Measurements from ENCODE around the gene OTOP3. TPM values are rescaled to one million over a fixed set of nuclear protein-coding genes. Genes with fewer than 3 reads are reported as not detected.

The OTOP3 gene
- total RNA-seq, 1 donor from 2014 or later = not detected

DNA sequence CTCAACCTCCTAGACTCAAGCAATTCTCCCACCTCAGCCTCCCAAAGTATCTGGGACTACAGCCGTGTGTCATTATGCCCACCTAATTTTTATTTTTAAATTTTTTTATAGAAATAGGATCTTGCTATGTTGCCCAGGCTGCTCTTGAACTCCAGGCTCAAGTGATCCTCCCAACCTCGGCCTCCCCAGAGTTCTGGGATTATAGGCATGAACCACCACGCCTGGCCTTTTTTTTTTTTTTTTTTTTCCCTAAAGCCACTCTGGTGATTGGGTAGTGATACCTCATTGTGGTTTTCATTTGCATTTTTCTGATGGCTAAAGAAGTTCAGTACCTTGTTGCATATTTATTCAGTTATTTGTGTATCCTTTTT is 50.5 kb downstream of the OTOP3 start:
- no peaks in the 10 kb centered on the region for H3K36me3 ChIP-seq (ENCODE audit: control insufficient read depth, insufficient read depth, low read length)
- no peak overlapping the region for H3K4me3 ChIP-seq (ENCODE audit: low read depth, low read length)
- H3K27me3 ChIP-seq (ENCODE audit: control insufficient read depth, insufficient read depth, low read length) = no peaks in the 10 kb centered on the region
- TF ChIP-seq, protein P1, sequence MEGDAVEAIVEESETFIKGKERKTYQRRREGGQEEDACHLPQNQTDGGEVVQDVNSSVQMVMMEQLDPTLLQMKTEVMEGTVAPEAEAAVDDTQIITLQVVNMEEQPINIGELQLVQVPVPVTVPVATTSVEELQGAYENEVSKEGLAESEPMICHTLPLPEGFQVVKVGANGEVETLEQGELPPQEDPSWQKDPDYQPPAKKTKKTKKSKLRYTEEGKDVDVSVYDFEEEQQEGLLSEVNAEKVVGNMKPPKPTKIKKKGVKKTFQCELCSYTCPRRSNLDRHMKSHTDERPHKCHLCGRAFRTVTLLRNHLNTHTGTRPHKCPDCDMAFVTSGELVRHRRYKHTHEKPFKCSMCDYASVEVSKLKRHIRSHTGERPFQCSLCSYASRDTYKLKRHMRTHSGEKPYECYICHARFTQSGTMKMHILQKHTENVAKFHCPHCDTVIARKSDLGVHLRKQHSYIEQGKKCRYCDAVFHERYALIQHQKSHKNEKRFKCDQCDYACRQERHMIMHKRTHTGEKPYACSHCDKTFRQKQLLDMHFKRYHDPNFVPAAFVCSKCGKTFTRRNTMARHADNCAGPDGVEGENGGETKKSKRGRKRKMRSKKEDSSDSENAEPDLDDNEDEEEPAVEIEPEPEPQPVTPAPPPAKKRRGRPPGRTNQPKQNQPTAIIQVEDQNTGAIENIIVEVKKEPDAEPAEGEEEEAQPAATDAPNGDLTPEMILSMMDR (IDR thresholded peaks at IDR 0.05; ENCODE audit: insufficient read depth, low read length, poor library complexity, severe bottlenecking) = no peak
- no peak for DNase-seq (ENCODE audit: low read depth)

DNA sequence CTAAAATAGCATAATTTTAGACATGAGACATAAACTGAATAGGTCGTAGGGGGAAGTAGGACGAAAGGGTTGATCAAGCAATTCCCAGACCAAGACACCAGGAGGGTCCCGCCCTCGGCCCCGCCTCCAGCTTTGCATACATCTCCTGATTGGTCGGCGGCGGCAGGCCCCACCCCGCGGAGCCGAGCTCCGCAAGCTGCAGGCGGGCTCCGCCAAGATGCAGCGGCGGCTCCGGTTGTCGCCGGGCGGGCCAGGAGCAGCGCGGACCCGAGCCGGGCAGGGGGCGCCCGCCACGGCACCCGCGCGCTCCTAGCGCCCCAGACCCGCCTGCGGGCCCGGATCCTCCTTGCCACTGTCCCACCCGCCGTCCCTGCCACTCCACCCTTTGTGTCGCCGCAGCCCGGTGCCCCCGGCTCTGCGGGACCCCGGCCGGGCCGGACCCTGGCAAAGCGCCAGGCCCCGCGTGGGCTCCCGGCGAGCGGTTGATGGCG is 51.8 kb downstream of the OTOP3 start, which contains the start of gene CDR2L:
TSS of gene CDR2L (plus strand) at position 215 of the 491 bp plus-strand sequence. CDS start 412 bp downstream, outside the sequence.
- TF ChIP-seq, protein P1 (IDR thresholded peaks at IDR 0.05; ENCODE audit: insufficient read depth, low read length, poor library complexity, severe bottlenecking) = no peak
- peak; percentile 71 for DNase-seq (ENCODE audit: low read depth)
- Histone ChIP-seq H3K36me3 (ENCODE audit: control insufficient read depth, insufficient read depth, low read length) (no peaks in the 10 kb centered on the region), H3K4me3 (ENCODE audit: low read depth, low read length) (peak within 1 kb of the TSS; percentile 66), H3K27me3 (ENCODE audit: control insufficient read depth, insufficient read depth, low read length) (no peaks in the 10 kb centered on the region)

DNA sequence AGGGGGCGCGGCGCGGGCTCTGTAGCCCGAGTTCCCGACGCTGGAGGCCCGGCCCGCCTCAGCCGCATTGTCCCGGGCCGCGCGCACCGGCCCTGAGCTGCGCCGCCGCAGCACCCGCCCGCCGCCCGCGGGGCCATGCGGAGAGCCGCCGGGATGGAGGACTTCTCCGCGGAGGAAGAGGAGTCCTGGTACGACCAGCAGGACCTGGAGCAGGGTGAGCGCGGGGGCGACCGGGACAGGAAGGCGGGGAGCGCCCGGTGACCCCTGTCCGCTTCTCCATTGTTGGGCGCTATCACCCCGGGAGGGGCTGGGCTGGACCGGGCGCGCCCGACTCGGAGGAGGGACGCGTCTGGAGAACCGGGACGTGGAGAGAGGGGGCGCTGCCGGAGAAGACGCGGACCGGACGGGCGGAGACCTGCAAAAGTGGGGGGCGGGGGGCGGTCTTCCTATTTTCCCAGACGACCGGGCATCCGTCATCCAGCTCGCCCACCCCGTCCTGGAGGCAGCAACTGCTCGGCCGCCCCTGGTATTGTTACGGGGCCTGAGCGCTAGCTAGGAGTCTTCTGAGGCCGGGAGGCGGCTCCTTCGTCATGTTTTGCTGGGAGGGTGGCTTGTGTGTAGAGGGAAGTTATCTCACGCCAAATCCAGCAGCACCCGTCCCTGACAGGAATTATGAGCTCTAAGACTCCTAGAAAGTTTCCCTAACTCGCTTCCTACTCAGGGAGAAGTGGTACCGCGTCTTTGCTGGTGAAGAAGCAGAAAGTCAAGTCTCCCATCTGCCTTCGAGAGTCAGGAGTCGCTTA is 52.4 kb downstream of the OTOP3 start:
- TF ChIP-seq, protein P1 (IDR thresholded peaks at IDR 0.05; ENCODE audit: insufficient read depth, low read length, poor library complexity, severe bottlenecking) = peak; percentile 49
- H3K27me3 ChIP-seq (ENCODE audit: control insufficient read depth, insufficient read depth, low read length) = no peaks in the 10 kb centered on the region
- no peak for DNase-seq (ENCODE audit: low read depth)
- H3K4me3 ChIP-seq (ENCODE audit: low read depth, low read length) = peak overlapping the region; percentile 66
- H3K36me3 ChIP-seq (ENCODE audit: control insufficient read depth, insufficient read depth, low read length) = no peaks in the 10 kb centered on the region

DNA sequence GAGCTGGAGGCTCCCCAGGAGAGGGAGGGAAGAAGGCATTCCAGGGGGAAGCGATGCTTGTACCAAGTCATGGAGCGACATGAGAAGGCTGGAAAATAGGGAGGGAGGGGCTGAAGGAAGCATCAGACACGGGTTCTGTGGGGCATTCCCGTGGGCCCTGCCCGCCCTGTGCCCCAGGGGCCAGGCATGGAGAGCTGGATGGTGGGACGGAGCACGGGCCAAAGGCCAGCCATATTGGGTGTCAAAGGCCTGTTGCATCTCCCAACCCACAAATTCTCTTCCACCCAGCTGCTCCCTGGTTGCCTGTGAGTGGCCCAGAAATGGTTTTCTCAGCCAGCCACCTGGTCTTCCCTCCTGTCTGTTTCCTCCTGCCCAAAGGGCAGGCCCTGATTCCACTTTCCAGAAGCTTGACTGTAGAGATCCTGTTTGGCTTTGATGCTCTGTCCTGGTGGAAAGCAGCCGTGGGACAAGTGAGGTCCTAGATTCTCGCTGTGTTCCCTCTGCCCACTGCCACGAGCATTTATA is 54.9 kb downstream of the OTOP3 start:
- Histone ChIP-seq H3K36me3 (ENCODE audit: control insufficient read depth, insufficient read depth, low read length) (no peaks in the 10 kb centered on the region), H3K4me3 (ENCODE audit: low read depth, low read length) (no peak overlapping the region), H3K27me3 (ENCODE audit: control insufficient read depth, insufficient read depth, low read length) (no peaks in the 10 kb centered on the region)
- DNase-seq (ENCODE audit: low read depth) = no peak
- TF ChIP-seq, protein P1 (IDR thresholded peaks at IDR 0.05; ENCODE audit: insufficient read depth, low read length, poor library complexity, severe bottlenecking) = no peak

DNA sequence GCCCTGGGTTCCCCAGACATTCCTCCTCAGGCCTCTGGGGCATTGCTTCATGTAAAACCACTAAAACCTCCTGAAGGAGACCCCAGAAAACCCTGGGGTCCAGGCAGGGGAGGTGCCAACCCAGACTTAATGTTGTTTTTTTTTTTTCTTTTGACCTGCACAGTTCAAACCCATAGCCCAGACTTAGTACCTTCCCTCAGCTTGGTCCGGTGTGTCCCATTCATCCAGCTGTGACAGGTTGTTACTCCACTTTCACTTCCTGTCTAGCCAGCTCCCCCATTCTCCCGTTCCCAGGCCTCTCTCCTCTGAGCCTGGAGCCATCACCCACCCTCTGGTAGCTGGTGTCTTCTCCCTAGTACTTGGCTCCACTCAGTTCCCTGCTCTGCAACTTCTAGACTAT is 56.5 kb downstream of the OTOP3 start:
- TF ChIP-seq, protein P1 (IDR thresholded peaks at IDR 0.05; ENCODE audit: insufficient read depth, low read length, poor library complexity, severe bottlenecking) = no peak
- no peak overlapping the region for H3K4me3 ChIP-seq (ENCODE audit: low read depth, low read length)
- DNase-seq (ENCODE audit: low read depth) = no peak

More for the DNA sequence above, 56.5 kb downstream of the OTOP3 start:
- H3K27me3 ChIP-seq (ENCODE audit: control insufficient read depth, insufficient read depth, low read length) = no peaks in the 10 kb centered on the region
- H3K36me3 ChIP-seq (ENCODE audit: control insufficient read depth, insufficient read depth, low read length) = no peaks in the 10 kb centered on the region

All from kidney epithelial cell (primary cell).